Transverse colon (tissue), 4 donors: ENCODE results near the gene RAB28. TPM values are rescaled to one million over a fixed set of nuclear protein-coding genes. Genes with fewer than 3 reads are reported as not detected.

Source experiments
- DNase-seq: peaks from one replicate; pipeline ENCODE4 v3.0.0-alpha.2; 2019
- H3K27ac ChIP-seq, 4 donors: fragments of 200-600 bp; sonication (generic); 2 replicates each; pipeline ENCODE4 v1.5.1; 2016 to 2018; ENCODE audit warnings: inconsistent platforms in 4 of 4
- H3K27me3 ChIP-seq: fragments of 200-600 bp; sonication (generic); 2 replicates; pipeline ENCODE4 v1.5.1; 2017; ENCODE audit warnings: inconsistent platforms
- H3K36me3 ChIP-seq, 4 donors: fragments of 200-600 bp; sonication (generic); 2 replicates each; pipeline ENCODE4 v1.5.1; 2017 to 2019; ENCODE audit warnings: inconsistent platforms in 4 of 4
- H3K4me1 ChIP-seq, 4 donors: fragments of 200-600 bp; sonication (generic); 2 replicates each; pipeline ENCODE4 v1.5.1; 2017 to 2020; ENCODE audit warnings: inconsistent platforms in 4 of 4
- H3K4me3 ChIP-seq, 4 donors: fragments of 200-600 bp; sonication (generic); 1 replicate in 1 of 4; 2 replicates in 3 of 4; pipeline versions ENCODE4 v1.5.1 to v1.6.1; 2017 to 2019; ENCODE audit warnings: inconsistent platforms in 4 of 4
- H3K9me3 ChIP-seq, 2 donors: fragments of 200-600 bp; sonication (generic); 2 replicates each; pipeline ENCODE4 v1.5.1; 2017 to 2019; ENCODE audit warnings: inconsistent platforms in 2 of 2
- CTCF ChIP-seq, 5 experiments: fragments of 200-600 bp in 3 of 5; fragments of 450-650 bp in 2 of 5; sonication (generic) in 3 of 5; IDR thresholded peaks; 1 replicate in 2 of 5; 2 replicates in 3 of 5; pipeline ENCODE4 v1.5.1; 2016 to 2017; ENCODE audit warnings: antibody characterized with exemption in 5 of 5, inconsistent platforms in 3 of 5, mild to moderate bottlenecking in 2 of 5, moderate library complexity in 1 of 5
- EP300 ChIP-seq: sonication (generic); formaldehyde crosslinking; IDR thresholded peaks from one replicate; pipeline ENCODE4 v1.6.1; 2017; ENCODE audit warnings: antibody characterized with exemption, low read depth
- POLR2A ChIP-seq: fragments of 450-650 bp; IDR thresholded peaks from one replicate; pipeline ENCODE4 v1.6.1; 2016; ENCODE audit warnings: antibody characterized with exemption, mild to moderate bottlenecking, moderate library complexity
- POLR2AphosphoS5 ChIP-seq, 3 donors: sonication (generic); formaldehyde crosslinking; IDR thresholded peaks; one replicate each; pipeline ENCODE4 v1.6.1; 2016; ENCODE audit warnings: antibody characterized with exemption in 3 of 3
- WGBS, 2 donors: methylation state at CpG; one replicate each; pipeline ENCODE4 v1.1.5; 2018; ENCODE audit warnings: low coverage in 1 of 2; 5-methylcytosine and 5-hydroxymethylcytosine counted together
- in situ Hi-C, 4 donors: fragments of 200-750 bp; cut with MboI; loops; one replicate each; pipeline versions ENCODE4 v1.15.0 to v1.15.1; 2017; ENCODE audit warnings: low sequenced_read_pairs in 3 of 4, low pct_ligation_motif_present in 1 of 4, low pct_unique_long_range_greater_than_20kb in 1 of 4
- intact Hi-C: fragments of 100-400 bp; cut with DNase I; formaldehyde crosslinking; loops from one replicate; pipeline ENCODE4 v1.15.1; 2023; ENCODE audit warnings: low total_unique reads
- total RNA-seq, 4 donors: library from RNA; depleted of rRNA; stranded (reverse); fragments of >200 nt; gene quantifications; one replicate each; pipeline ENCODE4 v1.1.0, GENCODE V29; 2016

RAB28 gene
- total RNA-seq, 4 donors from 2014 or later, result 6.4 to 19.5 (median 17.8) TPM

- Histone ChIP-seq H3K4me3 (no peak overlapping the region), H3K9me3 (no peaks in the 10 kb centered on the region), H3K27me3 (no peaks in the 10 kb centered on the region), H3K27ac (no peak overlapping the region), H3K36me3 (no peaks in the 10 kb centered on the region), H3K4me1 (no peaks in the 10 kb centered on the region)
- WGBS, 2 donors, result 88 to 94% methylated on average over 3 of the region's 3 CpGs
- in situ Hi-C loops, result no loop called here
- no peak for DNase-seq
- intact Hi-C loops, result no loop called here
- TF ChIP-seq POLR2AphosphoS5 (IDR thresholded peaks at IDR 0.05) (no peak), CTCF (IDR thresholded peaks at IDR 0.05) (no peak), EP300 (no peak), POLR2A (no peak)
Measured at GRCh38 chr4:13349096-13349495, 135.0 kb downstream of the RAB28 start.

- intact Hi-C loops (no loop called here), in situ Hi-C loops (no loop called here)
- Histone ChIP-seq H3K9me3 (no peaks in the 10 kb centered on the region), H3K27ac (no peak overlapping the region), H3K4me1 (no peaks in the 10 kb centered on the region), H3K4me3 (no peak overlapping the region), H3K27me3 (no peaks in the 10 kb centered on the region), H3K36me3 (no peaks in the 10 kb centered on the region)
- WGBS, 2 donors, result 61 to 72% methylated on average over 2 to 3 of the region's 3 CpGs
- TF ChIP-seq POLR2A (no peak), EP300 (no peak), CTCF (IDR thresholded peaks at IDR 0.05) (no peak), POLR2AphosphoS5 (IDR thresholded peaks at IDR 0.05) (no peak)
- DNase-seq, result no peak
Measured at GRCh38 chr4:13348216-13348615, 135.9 kb downstream of the RAB28 start.

GRCh38 chr4:13347517-13348125 is 136.5 kb downstream of the RAB28 start:
- DNase-seq, result no peak
- in situ Hi-C loops (no loop called here), intact Hi-C loops (no loop called here)
- Histone ChIP-seq H3K4me1 (no peaks in the 10 kb centered on the region), H3K27me3 (no peaks in the 10 kb centered on the region), H3K9me3 (no peaks in the 10 kb centered on the region), H3K27ac (no peak overlapping the region), H3K4me3 (no peak overlapping the region), H3K36me3 (no peaks in the 10 kb centered on the region)
- WGBS, 2 donors, result 64 to 67% methylated on average over 1 to 4 of the region's 4 CpGs
- TF ChIP-seq POLR2AphosphoS5 (IDR thresholded peaks at IDR 0.05) (no peak), POLR2A (no peak), CTCF (IDR thresholded peaks at IDR 0.05) (no peak), EP300 (no peak)

GRCh38 chr4:13344216-13344615 is 139.9 kb downstream of the RAB28 start:
- in situ Hi-C loops, result no loop called here
- H3K27ac ChIP-seq, result no peak overlapping the region
- H3K4me3 ChIP-seq, result no peak overlapping the region
- H3K27me3 ChIP-seq, result no peaks in the 10 kb centered on the region
- WGBS, 2 donors, result 69 to 86% methylated on average over 2 of the region's 2 CpGs
- TF ChIP-seq POLR2A, result no peak
- no peak for TF ChIP-seq EP300
- no peak for TF ChIP-seq CTCF (IDR thresholded peaks at IDR 0.05)
- no peak for TF ChIP-seq POLR2AphosphoS5 (IDR thresholded peaks at IDR 0.05)
- H3K36me3 ChIP-seq, result no peaks in the 10 kb centered on the region
- DNase-seq, result no peak
- intact Hi-C loops, result no loop called here
- H3K4me1 ChIP-seq, result no peaks in the 10 kb centered on the region
- H3K9me3 ChIP-seq, result no peaks in the 10 kb centered on the region
